NOMO-1 treated with DMSO at 0.1 percent for 48 hours (cell line): ENCODE data around the gene DNMBP.

Experiments used
- DNase-seq: peaks from one replicate; lab custom pipeline; 2025; ENCODE audit not compliant: unreplicated experiment; lab: John Stamatoyannopoulos, UW

The DNMBP gene

DNA sequence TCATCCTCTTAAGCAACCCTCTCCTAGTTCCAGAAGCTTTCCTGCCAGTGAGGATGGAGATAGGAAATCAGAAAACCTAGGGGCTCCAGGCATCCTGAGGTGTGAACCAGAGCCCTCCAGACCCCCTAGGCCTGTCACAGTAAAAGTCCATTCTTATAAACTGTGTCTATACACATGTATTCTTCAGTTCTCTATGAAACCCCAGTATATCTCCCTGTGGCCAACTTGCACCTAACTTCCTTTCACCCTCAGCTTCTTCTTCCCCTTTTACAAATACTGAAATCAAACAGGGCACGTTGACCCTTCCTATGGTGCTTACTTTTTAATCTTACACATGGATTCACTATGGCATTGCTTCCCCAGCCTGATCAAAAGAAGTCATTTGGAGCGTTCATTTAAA, 168.9 kb downstream of the DNMBP start:
- peak; percentile 21 for DNase-seq

DNA sequence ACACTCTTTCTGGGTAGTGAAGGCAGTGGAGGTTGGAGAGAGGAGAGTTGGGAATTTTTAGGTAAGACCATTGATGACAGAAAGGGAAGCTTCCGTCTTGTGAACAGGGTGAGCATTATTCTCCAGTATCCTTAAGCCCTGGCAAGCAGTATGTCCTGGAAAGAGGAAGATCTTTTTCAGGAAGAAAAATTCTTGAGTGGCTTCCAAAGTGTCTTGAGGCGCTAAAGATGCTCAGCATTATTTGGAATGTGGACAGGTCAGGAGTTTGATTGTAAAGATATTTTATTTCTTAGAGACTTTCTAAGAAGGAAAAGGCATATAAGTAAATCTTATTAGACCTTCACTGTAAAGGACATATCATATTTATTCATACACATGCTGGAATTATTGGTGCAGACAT, 173.0 kb downstream of the DNMBP start:
- DNase-seq, result no peak

DNA sequence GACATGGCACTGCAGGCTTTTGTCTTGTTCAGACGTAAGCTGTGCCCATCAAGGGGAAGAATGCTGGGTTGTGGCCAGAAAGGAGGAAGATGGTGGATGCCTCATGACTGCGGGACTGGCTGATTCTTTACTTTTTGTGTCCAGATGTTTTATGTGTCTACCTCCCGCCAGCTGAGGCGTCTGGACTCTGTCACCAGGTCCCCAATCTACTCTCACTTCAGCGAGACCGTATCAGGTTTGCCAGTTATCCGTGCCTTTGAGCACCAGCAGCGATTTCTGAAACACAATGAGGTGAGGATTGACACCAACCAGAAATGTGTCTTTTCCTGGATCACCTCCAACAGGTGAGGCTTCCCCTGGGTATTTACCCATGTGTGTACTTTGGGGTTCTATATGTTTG, 173.8 kb downstream of the DNMBP start:
- no peak for DNase-seq

DNA sequence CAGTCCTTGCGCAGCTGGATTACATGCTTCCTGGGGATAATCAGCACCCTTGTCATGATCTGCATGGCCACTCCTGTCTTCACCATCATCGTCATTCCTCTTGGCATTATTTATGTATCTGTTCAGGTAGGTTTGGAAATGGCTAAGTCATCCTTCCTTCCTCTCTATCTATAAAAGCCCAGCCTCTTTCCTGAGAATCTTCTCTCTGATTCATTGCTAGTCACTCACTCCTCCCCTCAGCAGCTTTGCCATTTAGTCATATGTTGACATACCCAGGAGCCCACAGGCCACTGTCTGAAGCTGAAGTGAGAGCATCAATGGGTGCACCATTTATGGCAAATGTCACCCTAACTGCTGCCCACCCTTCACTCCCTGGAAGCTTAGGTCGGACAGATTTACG, 175.3 kb downstream of the DNMBP start:
- DNase-seq, result no peak

DNA sequence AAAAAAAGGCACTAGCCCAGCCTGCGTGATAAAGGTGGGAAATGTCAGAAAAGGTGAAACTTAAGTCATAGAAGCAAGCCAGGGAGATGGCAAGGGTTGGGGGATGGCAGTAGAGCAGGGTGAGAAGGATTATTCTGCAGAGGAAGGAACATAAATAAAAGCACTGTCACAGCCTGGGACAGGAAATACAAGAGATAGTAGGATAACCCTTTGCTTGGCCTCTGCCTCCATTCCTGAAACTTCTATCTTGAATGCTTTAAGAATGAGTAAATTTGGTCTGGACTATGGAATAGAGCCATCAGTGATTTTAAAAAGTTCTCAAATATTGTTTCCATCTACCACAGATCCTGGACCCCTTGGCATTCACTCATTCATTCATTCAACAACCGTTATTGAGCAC, 177.3 kb downstream of the DNMBP start:
- DNase-seq, result no peak

DNA sequence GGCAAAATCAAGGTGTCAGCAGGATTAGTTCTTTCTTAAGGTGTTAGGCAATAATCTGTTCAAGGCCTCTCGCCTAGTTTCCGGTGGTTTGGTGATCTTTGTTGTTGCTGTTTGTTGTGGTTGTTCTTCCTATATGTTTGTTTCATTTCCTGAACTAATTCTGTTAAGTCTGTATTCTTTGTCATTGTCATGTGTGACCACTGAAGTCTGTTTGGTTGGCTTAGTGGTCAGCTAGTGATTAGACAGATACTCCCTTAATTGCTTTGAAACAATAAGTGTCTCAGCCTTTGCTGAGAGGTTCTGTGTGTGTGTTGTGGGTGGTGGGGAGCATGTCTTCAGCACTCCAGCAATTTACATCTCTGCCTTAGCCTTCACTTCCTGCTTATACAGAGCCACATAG, 181.3 kb downstream of the DNMBP start:
- DNase-seq, result no peak

- no peak for DNase-seq
These were observed 181.8 kb downstream of the DNMBP start for GRCh38 chr10:99827936-99828335.
